AG04449 (cell line): ENCODE measurements around the gene RDH11.
"Not testable (repeated sequence)": the region's sequence is repeated elsewhere in the genome, so short reads cannot be mapped to it uniquely, and the experiment has no call there.

Experiments
- CTCF ChIA-PET: fragments of 350-600 bp; formaldehyde crosslinking; extraction: SDS; loops from one replicate; lab custom pipeline; 2021; ENCODE audit warnings: antibody characterized with exemption; lab: Yijun Ruan, JAX
- POLR2A ChIA-PET: fragments of 400-600, 350-600 bp; formaldehyde crosslinking; extraction: SDS; loops from one replicate; lab custom pipeline; 2020; ENCODE audit warnings: antibody characterized with exemption, inconsistent platforms; lab: Yijun Ruan, JAX
- DNase-seq: peaks from one replicate; pipeline ENCODE4 v3.0.0-alpha.2; 2010; ENCODE audit warnings: low read depth, low spot score
- H3K4me3 ChIP-seq: 2 replicates; pipeline ENCODE4 v1.5.1; 2011; ENCODE audit warnings: low read depth, mild to moderate bottlenecking, control low read depth, low read length
- TF ChIP-seq, protein P1 (sequence below): IDR thresholded peaks from one replicate; pipeline ENCODE4 v1.5.1; 2011; ENCODE audit warnings: mild to moderate bottlenecking, moderate library complexity, low read length, control low read depth, inconsistent platforms; ENCODE audit not compliant: insufficient read depth; ENCODE audit errors: missing control alignments

RDH11 gene

DNA sequence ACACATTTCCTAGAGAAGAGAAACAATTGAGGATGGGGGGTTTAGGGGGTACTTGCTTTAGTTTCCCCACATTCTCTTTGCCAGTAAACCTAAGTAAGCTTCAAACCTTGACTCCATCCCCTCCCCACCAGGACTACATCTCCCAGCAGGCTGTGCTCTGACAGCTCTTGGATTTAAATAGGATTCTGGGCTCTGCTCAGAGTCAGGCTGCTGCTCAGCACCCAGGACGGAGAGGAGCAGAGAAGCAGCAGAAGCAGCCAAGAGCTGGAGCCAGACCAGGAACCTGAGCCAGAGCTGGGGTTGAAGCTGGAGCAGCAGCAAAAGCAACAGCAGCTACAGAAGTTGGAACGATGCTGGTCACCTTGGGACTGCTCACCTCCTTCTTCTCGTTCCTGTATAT is 26.7 kb upstream of the RDH11 start:
- no peak overlapping the region for H3K4me3 ChIP-seq
- DNase-seq: no peak
- ChIA-PET CTCF (interaction anchor here (11.5 kb wide), 1 partner anchor 20 kb away, joined by 114 read pairs; the partner anchor contains the start of gene RDH12), POLR2A (interaction anchor here (0.5 kb wide), 1 partner anchor 313 kb away, joined by 3 read pairs; no protein-coding TSS in a partner anchor)
- TF ChIP-seq, protein P1, sequence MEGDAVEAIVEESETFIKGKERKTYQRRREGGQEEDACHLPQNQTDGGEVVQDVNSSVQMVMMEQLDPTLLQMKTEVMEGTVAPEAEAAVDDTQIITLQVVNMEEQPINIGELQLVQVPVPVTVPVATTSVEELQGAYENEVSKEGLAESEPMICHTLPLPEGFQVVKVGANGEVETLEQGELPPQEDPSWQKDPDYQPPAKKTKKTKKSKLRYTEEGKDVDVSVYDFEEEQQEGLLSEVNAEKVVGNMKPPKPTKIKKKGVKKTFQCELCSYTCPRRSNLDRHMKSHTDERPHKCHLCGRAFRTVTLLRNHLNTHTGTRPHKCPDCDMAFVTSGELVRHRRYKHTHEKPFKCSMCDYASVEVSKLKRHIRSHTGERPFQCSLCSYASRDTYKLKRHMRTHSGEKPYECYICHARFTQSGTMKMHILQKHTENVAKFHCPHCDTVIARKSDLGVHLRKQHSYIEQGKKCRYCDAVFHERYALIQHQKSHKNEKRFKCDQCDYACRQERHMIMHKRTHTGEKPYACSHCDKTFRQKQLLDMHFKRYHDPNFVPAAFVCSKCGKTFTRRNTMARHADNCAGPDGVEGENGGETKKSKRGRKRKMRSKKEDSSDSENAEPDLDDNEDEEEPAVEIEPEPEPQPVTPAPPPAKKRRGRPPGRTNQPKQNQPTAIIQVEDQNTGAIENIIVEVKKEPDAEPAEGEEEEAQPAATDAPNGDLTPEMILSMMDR: no peak

DNA sequence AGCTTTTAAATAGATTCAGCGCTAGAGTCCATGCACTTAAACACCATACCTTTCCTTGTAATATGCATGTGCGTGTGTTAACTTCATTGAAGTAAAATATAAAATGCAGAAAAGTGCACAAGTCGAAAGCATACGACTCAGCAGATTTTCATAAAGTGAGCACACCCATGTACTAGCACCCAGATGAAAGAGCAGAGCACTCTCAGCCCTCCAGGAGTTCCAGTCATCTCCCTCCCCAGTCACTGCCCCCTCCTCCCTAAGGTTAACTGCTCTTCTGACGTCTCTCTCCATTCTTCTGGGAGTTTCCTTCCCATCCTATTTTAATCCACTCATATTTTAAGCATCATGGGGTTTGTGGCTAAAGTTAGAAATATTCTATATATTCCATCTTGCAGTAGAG is 26.3 kb upstream of the RDH11 start:
- ChIA-PET POLR2A (no interaction called here), CTCF (interaction anchor here (0.8 to 11.5 kb wide), 2 partner anchors 19 to 24 kb away, joined by 3 to 114 read pairs; partner anchors contain the start of gene RDH12)
- TF ChIP-seq, protein P1: no peak
- DNase-seq: no peak
- no peak overlapping the region for H3K4me3 ChIP-seq

DNA sequence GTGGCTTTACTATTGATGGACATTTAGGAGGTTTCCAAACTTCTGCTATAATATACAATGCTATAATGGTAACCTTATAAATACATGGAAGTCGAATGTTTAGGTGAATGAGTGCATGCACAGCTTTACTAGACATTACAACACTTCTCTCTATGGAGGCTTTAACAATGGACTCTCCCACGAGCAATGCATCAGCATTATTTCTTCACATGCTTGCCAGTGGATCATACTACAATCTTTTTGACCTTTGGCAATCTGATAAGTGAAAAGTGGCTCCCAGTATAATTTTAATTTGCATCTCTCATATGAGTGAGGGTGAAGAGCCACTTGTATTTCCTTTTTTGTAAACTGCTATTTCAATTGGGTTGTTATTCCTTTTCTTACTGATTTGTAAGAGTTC is 24.3 kb upstream of the RDH11 start:
- CTCF ChIA-PET: interaction anchor here (11.5 kb wide), 1 partner anchor 17 kb away, joined by 114 read pairs; the partner anchor contains the start of gene RDH12
- no peak for DNase-seq
- TF ChIP-seq, protein P1: no peak
- no peak overlapping the region for H3K4me3 ChIP-seq
- POLR2A ChIA-PET: no interaction called here

DNA sequence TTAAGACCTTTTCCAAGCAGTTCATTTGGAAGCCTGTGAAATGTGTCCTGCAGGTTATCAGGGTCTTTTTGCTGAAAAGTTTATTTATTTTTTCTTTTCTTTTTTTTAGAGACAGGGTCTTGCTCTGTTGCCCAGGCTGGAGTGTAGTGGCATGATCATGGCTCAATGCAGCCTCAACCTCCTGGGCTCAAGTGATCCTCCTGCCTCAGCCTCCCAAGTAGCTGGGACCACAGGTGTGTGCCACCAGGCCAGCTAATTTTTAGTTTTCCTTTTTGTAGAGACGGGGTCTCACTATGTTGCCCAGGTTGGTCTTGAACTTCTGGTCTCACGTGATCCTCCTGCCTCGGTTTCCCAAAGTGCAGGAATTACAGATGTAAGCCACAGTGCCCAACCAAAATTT is 23.8 kb upstream of the RDH11 start:
- CTCF ChIA-PET: interaction anchor here (11.5 kb wide), 1 partner anchor 17 kb away, joined by 114 read pairs; the partner anchor contains the start of gene RDH12
- DNase-seq, H3K4me3 ChIP-seq, POLR2A ChIA-PET: not testable (repeated sequence)

DNA sequence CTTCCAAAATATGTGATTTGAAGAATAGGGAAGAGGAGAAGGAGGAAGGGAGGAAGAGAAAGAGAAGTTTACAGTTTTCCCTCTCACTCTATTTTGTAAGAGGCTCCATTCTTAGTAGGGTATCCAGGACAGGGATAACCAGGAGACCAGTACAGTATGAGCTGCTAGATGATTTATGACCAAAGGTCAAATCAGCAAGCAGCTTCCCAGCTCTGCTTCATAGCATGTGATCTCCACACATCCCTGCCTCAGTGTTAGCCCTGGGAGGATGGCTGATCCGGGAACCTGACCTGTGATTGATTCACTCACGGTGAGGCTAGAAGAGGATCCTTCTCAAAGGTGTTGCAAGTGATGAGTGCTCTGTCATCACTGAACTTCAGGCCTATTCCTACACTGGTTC is 22.7 kb upstream of the RDH11 start:
- TF ChIP-seq, protein P1: no peak
- POLR2A ChIA-PET: no interaction called here
- CTCF ChIA-PET: interaction anchor here (11.5 kb wide), 1 partner anchor 16 kb away, joined by 114 read pairs; the partner anchor contains the start of gene RDH12
- DNase-seq: no peak
- no peak overlapping the region for H3K4me3 ChIP-seq

DNA sequence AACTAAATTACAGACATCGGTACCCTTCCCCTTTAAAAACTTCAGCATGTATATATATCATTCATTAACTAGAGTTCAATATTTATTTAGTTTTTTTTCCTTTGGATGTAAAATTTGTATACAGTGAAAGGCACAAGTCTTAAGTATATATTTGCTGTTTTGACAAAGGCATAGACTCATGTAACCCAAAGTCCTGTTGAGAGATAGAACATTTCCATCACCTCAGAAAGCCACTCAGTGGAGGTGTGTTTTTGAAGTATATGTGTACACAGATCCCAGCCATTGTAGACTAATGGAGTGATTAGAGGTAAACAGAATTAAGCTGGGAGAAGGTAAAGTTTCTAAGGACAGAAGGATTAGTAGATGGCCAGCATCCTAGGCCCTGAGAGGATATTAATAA is 21.5 kb upstream of the RDH11 start:
- ChIA-PET POLR2A (no interaction called here), CTCF (interaction anchor here (1.0 to 11.5 kb wide), 3 partner anchors 15 to 133 kb away, joined by 3 to 114 read pairs (median 3); partner anchors contain the start of gene RDH12)
- H3K4me3 ChIP-seq: no peak overlapping the region
- TF ChIP-seq, protein P1: no peak
- DNase-seq: no peak

DNA sequence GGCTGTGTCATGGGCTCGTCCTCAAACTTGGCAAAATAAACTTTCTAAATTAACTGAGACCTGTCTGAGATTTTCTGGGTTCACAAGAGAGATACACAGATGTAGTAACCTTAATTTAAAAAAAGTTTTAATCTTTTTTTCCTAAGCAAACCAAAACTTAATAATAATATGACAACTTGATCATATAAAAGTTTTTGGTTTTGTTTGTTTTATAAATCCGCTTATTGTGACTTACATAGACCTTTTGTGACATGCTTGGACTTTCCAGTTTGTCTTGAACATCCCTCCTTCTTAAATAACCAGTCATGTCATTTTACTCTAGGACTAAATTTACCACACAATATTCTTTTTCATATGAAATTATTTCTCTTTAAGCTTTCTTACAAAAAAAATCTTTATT is 14.6 kb upstream of the RDH11 start:
- H3K4me3 ChIP-seq: no peak overlapping the region
- ChIA-PET POLR2A (no interaction called here), CTCF (interaction anchor here (0.7 to 3.1 kb wide), 4 partner anchors 9 to 184 kb away, joined by 3 to 13 read pairs (median 4); partner anchors contain the start of gene RDH12)
- TF ChIP-seq, protein P1: no peak
- no peak for DNase-seq

DNA sequence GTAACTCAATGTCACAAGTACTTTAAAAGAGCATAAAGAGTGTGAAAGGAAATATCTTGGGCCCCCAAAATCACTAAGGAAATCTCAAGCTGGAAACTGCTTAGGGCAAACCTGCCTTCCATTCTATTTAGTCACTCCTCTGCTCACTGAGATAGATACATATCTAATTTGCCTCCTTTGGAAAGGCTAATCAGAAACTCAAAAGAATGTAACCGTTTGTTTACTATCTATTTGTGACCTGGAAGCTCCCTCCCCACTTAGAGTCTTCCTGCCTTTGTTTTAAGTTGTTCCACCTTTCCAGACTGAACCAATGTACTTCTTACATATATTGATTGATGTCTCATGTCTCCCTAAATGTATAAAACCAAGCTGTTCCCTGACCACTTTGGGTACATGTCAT is 14.2 kb upstream of the RDH11 start:
- CTCF ChIA-PET: interaction anchor here (1.2 to 3.1 kb wide), 2 partner anchors 8 to 126 kb away, joined by 3 to 13 read pairs; partner anchors contain the start of gene RDH12
- DNase-seq, H3K4me3 ChIP-seq, POLR2A ChIA-PET: not testable (repeated sequence)

DNA sequence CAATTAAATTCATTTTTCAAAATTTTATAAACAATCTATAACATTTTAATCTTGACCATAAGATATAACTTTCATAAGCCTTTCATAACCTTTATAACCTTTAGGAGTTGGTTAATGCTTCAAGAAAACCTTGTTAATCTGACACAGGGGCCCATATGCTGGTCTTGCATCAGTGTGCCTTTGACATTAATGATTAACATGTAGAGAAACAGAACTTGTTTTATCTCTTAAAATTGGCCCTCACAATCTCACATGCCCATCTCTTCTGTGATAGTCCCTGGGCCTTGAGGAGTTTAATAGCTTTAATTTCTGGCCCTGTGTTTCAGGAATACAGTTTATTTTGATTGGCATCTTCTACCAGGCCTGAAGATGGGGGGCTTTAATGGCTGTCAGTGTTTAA is 13.8 kb upstream of the RDH11 start:
- H3K4me3 ChIP-seq, DNase-seq, POLR2A ChIA-PET: not testable (repeated sequence)
- CTCF ChIA-PET: interaction anchor here (1.2 to 3.1 kb wide), 3 partner anchors 8 to 126 kb away, joined by 3 to 13 read pairs (median 3); partner anchors contain the start of gene RDH12
